GM20000 (cell line): ENCODE measurements around the gene TREML2.

Source experiments
- DNase-seq: peaks from one replicate; pipeline ENCODE4 v3.0.0; 2012; ENCODE audit warnings: low spot score
- TF ChIP-seq, protein P1 (sequence below): IDR thresholded peaks from 2 replicates; pipeline ENCODE4 v1.5.1; 2012; ENCODE audit warnings: mild to moderate bottlenecking, control low read depth; ENCODE audit errors: extremely low read depth, missing control alignments

TREML2 gene

DNA sequence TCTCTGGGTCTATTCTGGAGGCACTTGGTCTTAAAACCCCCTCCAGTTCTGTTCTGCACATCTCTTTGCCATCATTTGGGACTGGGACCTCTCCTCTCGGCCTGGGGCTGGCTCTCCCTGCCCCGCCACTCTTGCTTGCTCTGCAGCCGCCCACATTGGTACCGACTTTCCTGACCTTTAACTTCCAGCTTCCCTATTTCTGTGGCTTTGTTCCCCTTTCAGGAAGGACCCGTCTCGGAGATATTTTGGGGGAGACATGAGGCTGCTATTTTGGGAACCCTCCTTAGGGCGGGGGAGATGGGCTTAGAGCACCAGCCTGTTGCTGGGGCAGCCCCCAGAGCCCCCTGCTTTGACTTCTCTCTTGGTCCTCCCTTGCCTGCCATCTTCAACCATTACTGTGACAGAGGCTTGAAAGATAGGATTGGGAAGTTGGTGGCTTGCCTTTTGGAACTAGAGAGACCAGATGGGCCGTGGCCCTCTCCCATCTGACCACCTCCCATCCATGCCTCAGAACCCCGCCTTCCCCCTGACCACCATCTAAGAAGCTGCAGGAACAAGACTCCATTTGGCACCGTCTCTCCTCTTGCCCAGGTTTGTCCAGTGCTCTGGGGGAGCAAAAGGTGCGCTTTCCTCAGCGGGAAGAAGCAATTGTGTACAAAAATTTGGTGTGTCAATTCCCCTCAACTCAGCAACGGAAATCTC is 38.9 kb downstream of the TREML2 start:
- no peak for DNase-seq
- TF ChIP-seq, protein P1, sequence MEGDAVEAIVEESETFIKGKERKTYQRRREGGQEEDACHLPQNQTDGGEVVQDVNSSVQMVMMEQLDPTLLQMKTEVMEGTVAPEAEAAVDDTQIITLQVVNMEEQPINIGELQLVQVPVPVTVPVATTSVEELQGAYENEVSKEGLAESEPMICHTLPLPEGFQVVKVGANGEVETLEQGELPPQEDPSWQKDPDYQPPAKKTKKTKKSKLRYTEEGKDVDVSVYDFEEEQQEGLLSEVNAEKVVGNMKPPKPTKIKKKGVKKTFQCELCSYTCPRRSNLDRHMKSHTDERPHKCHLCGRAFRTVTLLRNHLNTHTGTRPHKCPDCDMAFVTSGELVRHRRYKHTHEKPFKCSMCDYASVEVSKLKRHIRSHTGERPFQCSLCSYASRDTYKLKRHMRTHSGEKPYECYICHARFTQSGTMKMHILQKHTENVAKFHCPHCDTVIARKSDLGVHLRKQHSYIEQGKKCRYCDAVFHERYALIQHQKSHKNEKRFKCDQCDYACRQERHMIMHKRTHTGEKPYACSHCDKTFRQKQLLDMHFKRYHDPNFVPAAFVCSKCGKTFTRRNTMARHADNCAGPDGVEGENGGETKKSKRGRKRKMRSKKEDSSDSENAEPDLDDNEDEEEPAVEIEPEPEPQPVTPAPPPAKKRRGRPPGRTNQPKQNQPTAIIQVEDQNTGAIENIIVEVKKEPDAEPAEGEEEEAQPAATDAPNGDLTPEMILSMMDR: no peak

DNA sequence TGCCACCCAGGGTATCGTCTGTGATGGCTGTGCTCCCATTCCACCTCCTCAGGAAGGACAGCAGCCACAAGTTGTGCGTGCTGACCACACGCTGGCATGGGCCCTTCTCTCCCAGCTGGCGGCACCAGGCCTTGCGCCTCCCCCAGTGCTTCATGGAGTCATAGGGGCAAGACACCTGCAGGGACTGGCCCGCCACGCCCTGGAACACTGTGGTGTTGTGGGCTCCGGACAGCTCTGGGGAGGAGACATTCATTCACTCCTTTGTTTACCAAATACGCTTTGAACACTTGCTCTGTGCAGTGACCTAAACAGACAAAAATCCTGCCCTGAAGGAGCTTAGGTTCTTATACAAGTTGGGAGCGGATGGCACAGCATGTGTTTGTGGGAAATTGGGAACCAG is 39.6 kb downstream of the TREML2 start:
- TF ChIP-seq, protein P1: no peak
- DNase-seq: no peak

DNA sequence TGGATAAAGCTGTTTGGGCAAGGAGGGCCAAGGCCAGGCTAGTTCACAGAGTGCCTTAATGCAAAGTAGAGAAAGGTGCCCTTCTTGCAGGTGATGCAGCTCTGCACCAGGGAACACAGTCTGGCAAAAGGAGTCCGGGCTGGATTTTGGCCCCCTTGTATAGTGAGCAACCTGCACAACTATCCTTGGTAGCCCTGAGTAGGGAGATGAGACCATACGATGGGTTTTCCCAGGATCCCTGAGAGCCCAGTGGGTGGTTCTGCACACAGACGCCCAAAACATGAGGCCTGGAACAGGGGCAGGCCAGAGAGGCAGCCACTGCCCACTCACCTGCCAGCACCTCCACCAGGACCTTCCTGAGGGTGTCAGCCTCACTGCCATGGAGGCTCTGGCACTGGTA is 40.0 kb downstream of the TREML2 start:
- TF ChIP-seq, protein P1: no peak
- DNase-seq: no peak

DNA sequence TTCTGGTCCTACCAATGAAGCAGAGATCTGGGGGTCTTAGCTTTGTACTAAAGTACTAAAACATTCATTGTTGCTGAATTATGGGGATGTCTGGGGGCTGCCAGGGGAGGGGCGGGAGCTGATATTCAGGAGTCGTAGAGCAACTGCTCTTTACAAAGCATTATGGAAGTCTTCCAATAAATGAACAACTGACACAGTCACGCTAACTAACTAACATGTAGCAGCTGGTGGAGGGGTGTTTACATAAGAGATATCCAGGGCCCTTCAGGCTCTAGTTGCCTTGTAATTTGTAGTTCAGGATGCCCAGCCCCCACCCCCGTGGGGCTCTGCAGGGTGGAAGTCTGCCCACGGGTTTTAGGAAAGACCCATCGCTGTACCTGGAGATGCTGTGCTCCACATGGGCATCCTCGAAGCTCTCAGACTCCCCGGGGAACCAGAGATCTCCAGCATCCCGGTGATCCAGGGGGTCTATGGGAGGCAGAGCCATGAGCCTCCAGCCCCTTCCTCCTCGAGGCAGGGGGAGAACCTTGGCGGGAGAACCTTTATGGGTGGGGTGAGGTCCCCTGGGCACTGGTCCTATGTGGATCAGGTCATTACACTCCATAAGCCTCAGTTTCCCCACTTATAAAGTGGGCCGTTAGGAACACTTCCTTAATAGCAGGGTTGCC is 41.4 kb downstream of the TREML2 start:
- no peak for DNase-seq
- TF ChIP-seq, protein P1: no peak

DNA sequence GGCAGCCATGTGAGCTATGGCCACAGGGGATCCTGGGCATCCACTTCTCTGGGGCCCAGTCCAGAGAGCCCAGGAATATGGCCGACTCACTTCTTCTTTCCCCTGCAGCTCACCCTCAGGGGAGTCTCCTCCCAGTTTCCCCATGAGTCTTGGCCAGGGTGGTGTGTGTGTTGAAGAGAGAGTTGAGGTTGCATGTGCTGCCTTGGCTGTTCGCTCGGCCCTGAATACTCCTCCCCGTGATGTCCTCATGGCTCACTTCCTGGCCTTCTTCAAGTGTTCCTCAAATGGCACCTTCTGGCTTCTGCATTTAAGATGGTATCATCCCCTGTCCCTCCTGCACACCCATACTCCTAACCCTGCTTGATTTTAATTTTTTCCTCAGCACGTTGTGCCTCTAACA is 43.6 kb downstream of the TREML2 start:
- no peak for DNase-seq
- TF ChIP-seq, protein P1: no peak

DNA sequence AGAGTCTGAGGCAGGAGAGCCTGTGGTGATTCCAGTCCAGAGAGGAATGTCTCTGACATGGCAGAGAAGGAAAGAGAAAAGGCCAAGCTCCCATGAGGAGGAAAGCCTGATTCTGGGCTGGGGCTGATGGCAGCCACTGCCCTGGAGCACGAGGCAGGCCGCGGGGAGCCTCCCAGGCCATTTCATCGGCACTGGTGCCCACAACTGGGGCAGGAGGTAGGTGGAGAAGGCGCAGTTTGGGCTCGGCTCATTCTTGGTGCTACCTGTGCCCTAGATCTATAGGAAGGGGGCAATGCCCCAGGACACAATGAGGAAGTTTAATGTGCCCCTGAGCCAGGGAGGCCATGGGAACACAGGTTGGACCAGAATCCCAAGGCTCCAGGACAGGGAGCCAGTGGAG is 44.2 kb downstream of the TREML2 start:
- no peak for DNase-seq
- TF ChIP-seq, protein P1: no peak

DNA sequence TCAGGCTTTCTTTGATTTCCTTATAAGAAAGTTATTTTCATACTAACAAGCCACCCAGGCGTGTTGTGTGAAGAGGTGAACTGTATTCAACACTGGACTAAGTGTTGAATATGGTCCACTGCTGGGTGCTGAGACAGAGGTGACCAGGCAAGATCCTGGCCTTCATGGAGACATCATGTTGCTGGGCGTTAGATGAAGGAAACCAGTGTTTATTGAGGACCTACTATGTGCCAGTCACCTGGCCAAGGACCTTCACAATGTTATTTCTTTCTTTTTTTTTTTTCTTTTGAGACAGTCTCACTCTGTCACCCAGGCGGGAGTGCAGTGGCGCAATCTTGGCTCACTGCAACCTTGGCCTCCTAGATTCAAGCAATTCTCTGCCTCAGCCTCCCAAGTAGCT is 44.9 kb downstream of the TREML2 start:
- no peak for DNase-seq
- TF ChIP-seq, protein P1: no peak
